GM18870 (cell line): ENCODE data around the gene VANGL1.

Experiments
- ATAC-seq: cut with Tn5 transposase; IDR thresholded peaks from one replicate; pipeline ENCODE4 v1.9.1; 2021; ENCODE audit warnings: moderate library complexity; ENCODE audit not compliant: unreplicated experiment

The VANGL1 gene

GRCh38 chr1:115729756-115730155 lies 88.0 kb downstream of the VANGL1 start:
- peak; percentile 93 for ATAC-seq

- no peak for ATAC-seq
These were observed 90.5 kb downstream of the VANGL1 start for GRCh38 chr1:115732316-115732715.

- no peak for ATAC-seq
These were observed 99.0 kb downstream of the VANGL1 start for GRCh38 chr1:115740811-115741210.

GRCh38 chr1:115744646-115745275 lies 103.0 kb downstream of the VANGL1 start:
- ATAC-seq, result no peak

GRCh38 chr1:115746021-115746690 lies 104.4 kb downstream of the VANGL1 start:
- ATAC-seq, result no peak
